ENCODE data around the gene ANKRD11. TPM values are rescaled to one million over a fixed set of nuclear protein-coding genes. Genes with fewer than 3 reads are reported as not detected.

ANKRD11 gene
- polyA plus RNA-seq, 3 donors: 3.2 to 62.4 (median 5.4) TPM

GRCh38 chr16:89423681-89424260 is 66.6 kb downstream of the ANKRD11 start:
- H3K36me3 ChIP-seq (replicated peaks in 1 of 2; ENCODE audit: control insufficient read depth in 1 of 2, insufficient read depth in 2 of 2, low read length in 2 of 2): peaks cover 5 to 36% of the 10 kb centered on the region in 2 donors
- no peak for TF ChIP-seq CTCF (IDR thresholded peaks at IDR 0.05)
- H3K4me3 ChIP-seq (replicated peaks in 1 of 3; ENCODE audit: low read depth in 2 of 3, low read length in 3 of 3): no peak overlapping the region
- no peak overlapping the region for H2AFZ ChIP-seq (ENCODE audit: insufficient read depth, low read depth, low read length, poor library complexity, severe bottlenecking)
- intact Hi-C loops (cut with micrococcal nuclease): no loop called here
- Mint-ChIP-seq H3K27me3 (ENCODE audit: low read depth in 3 of 3) (peaks cover 0 to 1% (median 0%) of the 10 kb centered on the region in 3 donors), H3K9me3 (no peaks in the 10 kb centered on the region), H3K4me3 (peak overlapping the region in 1 of 2 donors; percentile 69), H3K36me3 (peaks cover 30 to 52% of the 10 kb centered on the region in 2 donors), H3K27ac (peak overlapping the region in 6 of 7 donors; percentile 54 to 95 (median 79)), H3K4me1 (peaks cover 56% of the 10 kb centered on the region)
- peak in 2 of 3 donors; percentile 35 to 52 for DNase-seq
- H3K27ac ChIP-seq (ENCODE audit: low read depth in 1 of 2, low read length in 2 of 2): peak overlapping the region in 1 of 2 donors; percentile 79
- no peaks in the 10 kb centered on the region for H3K27me3 ChIP-seq (ENCODE audit: control insufficient read depth in 2 of 2, insufficient read depth in 2 of 2, low read length in 2 of 2)
- H3K9me3 ChIP-seq (replicated peaks in 1 of 2; ENCODE audit: control insufficient read depth in 1 of 2, insufficient read depth in 1 of 2, low read length in 2 of 2): no peaks in the 10 kb centered on the region
- H3K9ac ChIP-seq (ENCODE audit: insufficient read depth, low read length, poor library complexity, severe bottlenecking): peak overlapping the region; percentile 39
- H4K20me1 ChIP-seq (ENCODE audit: insufficient read depth, low read length): peaks cover 99% of the 10 kb centered on the region
- H3K4me1 ChIP-seq (ENCODE audit: control insufficient read depth in 1 of 2, insufficient read depth in 2 of 2, low read length in 2 of 2): peaks cover 39 to 44% of the 10 kb centered on the region in 2 donors
- H3K79me2 ChIP-seq (ENCODE audit: insufficient read depth, low read length): peaks cover 98% of the 10 kb centered on the region
- no peak overlapping the region for H3K4me2 ChIP-seq (replicated peaks; ENCODE audit: extremely low read depth, low read length, poor library complexity, severe bottlenecking)
- WGBS (ENCODE audit: insufficient coverage): 61% methylated on average over 19 of the region's 21 CpGs

GRCh38 chr16:89422905-89423630 is 67.3 kb downstream of the ANKRD11 start:
- WGBS (ENCODE audit: insufficient coverage): 51% methylated on average over 12 of the region's 16 CpGs
- DNase-seq: peak; percentile 49 to 74 (median 57)
- Mint-ChIP-seq H3K27me3 (ENCODE audit: low read depth in 3 of 3) (peaks cover 0 to 1% (median 0%) of the 10 kb centered on the region in 3 donors), H3K4me3 (peak overlapping the region in 1 of 2 donors; percentile 81), H3K27ac (peak overlapping the region; percentile 82 to 95 (median 88)), H3K36me3 (peaks cover 34 to 56% of the 10 kb centered on the region in 2 donors), H3K4me1 (peaks cover 56% of the 10 kb centered on the region), H3K9me3 (no peaks in the 10 kb centered on the region)
- H3K4me3 ChIP-seq (replicated peaks in 1 of 3; ENCODE audit: low read depth in 2 of 3, low read length in 3 of 3): peak overlapping the region in 1 of 3 experiments; percentile 1
- intact Hi-C loops (cut with micrococcal nuclease): no loop called here
- H3K27ac ChIP-seq (ENCODE audit: low read depth in 1 of 2, low read length in 2 of 2): peak overlapping the region; percentile 66 to 79
- H2AFZ ChIP-seq (ENCODE audit: insufficient read depth, low read depth, low read length, poor library complexity, severe bottlenecking): no peak overlapping the region
- peaks cover 7 to 41% of the 10 kb centered on the region in 2 donors for H3K36me3 ChIP-seq (replicated peaks in 1 of 2; ENCODE audit: control insufficient read depth in 1 of 2, insufficient read depth in 2 of 2, low read length in 2 of 2)
- H3K9me3 ChIP-seq (replicated peaks in 1 of 2; ENCODE audit: control insufficient read depth in 1 of 2, insufficient read depth in 1 of 2, low read length in 2 of 2): no peaks in the 10 kb centered on the region
- no peaks in the 10 kb centered on the region for H3K27me3 ChIP-seq (ENCODE audit: control insufficient read depth in 2 of 2, insufficient read depth in 2 of 2, low read length in 2 of 2)
- TF ChIP-seq CTCF (IDR thresholded peaks at IDR 0.05): no peak
- H4K20me1 ChIP-seq (ENCODE audit: insufficient read depth, low read length): peaks cover 99% of the 10 kb centered on the region
- peaks cover 39 to 44% of the 10 kb centered on the region in 2 donors for H3K4me1 ChIP-seq (ENCODE audit: control insufficient read depth in 1 of 2, insufficient read depth in 2 of 2, low read length in 2 of 2)
- peaks cover 98% of the 10 kb centered on the region for H3K79me2 ChIP-seq (ENCODE audit: insufficient read depth, low read length)
- peak overlapping the region; percentile 30 for H3K4me2 ChIP-seq (replicated peaks; ENCODE audit: extremely low read depth, low read length, poor library complexity, severe bottlenecking)
- H3K9ac ChIP-seq (ENCODE audit: insufficient read depth, low read length, poor library complexity, severe bottlenecking): peak overlapping the region; percentile 39

Measured in CD14-positive monocyte (primary cell).